MG63 (cell line): ENCODE data around the gene BPHL. TPM values are rescaled to one million over a fixed set of nuclear protein-coding genes. Genes with fewer than 3 reads are reported as not detected.
"Not testable (repeated sequence)": the region's sequence is repeated elsewhere in the genome, so short reads cannot be mapped to it uniquely, and the experiment has no call there.

Experiments
- DNase-seq: peaks from one replicate; pipeline ENCODE4 v3.0.0-alpha.2; 2020
- H3K27me3 ChIP-seq: fragments of 250-450 bp; sonication (Bioruptor Pico); 2 replicates; pipeline ENCODE4 v1.5.1; 2020; ENCODE audit warnings: mild to moderate bottlenecking, moderate library complexity
- H3K36me3 ChIP-seq: fragments of 250-450 bp; sonication (Bioruptor Pico); 2 replicates; pipeline ENCODE4 v1.5.1; 2020; ENCODE audit warnings: mild to moderate bottlenecking, moderate library complexity
- H3K4me3 ChIP-seq: fragments of 250-450 bp; sonication (Bioruptor Pico); 2 replicates; pipeline ENCODE4 v1.5.1; 2020; ENCODE audit warnings: mild to moderate bottlenecking, moderate library complexity
- H3K9me3 ChIP-seq: fragments of 250-450 bp; sonication (Bioruptor Pico); 2 replicates; pipeline ENCODE4 v1.5.1; 2020; ENCODE audit warnings: mild to moderate bottlenecking, moderate library complexity
- total RNA-seq: library from RNA; depleted of rRNA; stranded (reverse); fragments of >200 nt; shearing (Covaris generic); gene quantifications from 2 replicates; pipeline ENCODE4 v1.2.3, GENCODE V29; 2014; ENCODE audit warnings: low replicate concordance

BPHL gene
- total RNA-seq, 1 experiment from 2014 or later: 5.8 TPM

- Histone ChIP-seq H3K4me3 (no peak overlapping the region), H3K27me3 (no peaks in the 10 kb centered on the region), H3K36me3 (peaks cover 6% of the 10 kb centered on the region), H3K9me3 (no peaks in the 10 kb centered on the region)
- no peak for DNase-seq
Observed at GRCh38 chr6:3108746-3109414, 9.6 kb upstream of the BPHL start.

GRCh38 chr6:3109761-3110160 is 8.8 kb upstream of the BPHL start:
- no peaks in the 10 kb centered on the region for H3K27me3 ChIP-seq
- no peak overlapping the region for H3K4me3 ChIP-seq
- no peak for DNase-seq
- peaks cover 8% of the 10 kb centered on the region for H3K36me3 ChIP-seq
- no peaks in the 10 kb centered on the region for H3K9me3 ChIP-seq

- Histone ChIP-seq H3K4me3 (no peak overlapping the region), H3K36me3 (peaks cover 4% of the 10 kb centered on the region; the same call in 1 of the 2 replicates), H3K27me3 (no peaks in the 10 kb centered on the region), H3K9me3 (no peaks in the 10 kb centered on the region)
- DNase-seq: no peak
Observed at GRCh38 chr6:3114377-3114776, 4.1 kb upstream of the BPHL start.

- Histone ChIP-seq H3K4me3 (peak overlapping the region; percentile 92), H3K36me3 (peaks cover 3% of the 10 kb centered on the region; the same call in 1 of the 2 replicates), H3K27me3 (no peaks in the 10 kb centered on the region), H3K9me3 (no peaks in the 10 kb centered on the region)
- no peak for DNase-seq
Observed at GRCh38 chr6:3117912-3118352, 579 bp upstream of the BPHL start.

- DNase-seq: no peak
- H3K4me3 ChIP-seq: peak overlapping the region; percentile 92
- H3K9me3 ChIP-seq: no peaks in the 10 kb centered on the region
- no peaks in the 10 kb centered on the region for H3K27me3 ChIP-seq
- H3K36me3 ChIP-seq: no peaks in the 10 kb centered on the region
Observed at GRCh38 chr6:3119040-3119723, 671 bp downstream of the BPHL start.

GRCh38 chr6:3120765-3121089 is 2.2 kb downstream of the BPHL start:
- H3K27me3 ChIP-seq: no peaks in the 10 kb centered on the region
- no peak for DNase-seq

GRCh38 chr6:3122823-3123182 is 4.3 kb downstream of the BPHL start:
- Histone ChIP-seq H3K9me3 (no peaks in the 10 kb centered on the region), H3K36me3 (no peaks in the 10 kb centered on the region), H3K4me3 (no peak overlapping the region), H3K27me3 (no peaks in the 10 kb centered on the region)
- no peak for DNase-seq

More at GRCh38 chr6:3120765-3121089, 2.2 kb downstream of the BPHL start:
- Histone ChIP-seq H3K4me3 (no peak overlapping the region), H3K36me3 (no peaks in the 10 kb centered on the region), H3K9me3 (no peaks in the 10 kb centered on the region)

- Histone ChIP-seq H3K9me3 (no peaks in the 10 kb centered on the region), H3K27me3 (no peaks in the 10 kb centered on the region), H3K4me3 (no peak overlapping the region), H3K36me3 (no peaks in the 10 kb centered on the region)
- DNase-seq: no peak
Observed at GRCh38 chr6:3124667-3125066, 6.2 kb downstream of the BPHL start.

- Histone ChIP-seq H3K36me3 (no peaks in the 10 kb centered on the region), H3K4me3 (no peak overlapping the region), H3K9me3 (no peaks in the 10 kb centered on the region), H3K27me3 (no peaks in the 10 kb centered on the region)
- no peak for DNase-seq
Observed at GRCh38 chr6:3125815-3126214, 7.3 kb downstream of the BPHL start.

- no peak for DNase-seq
- H3K36me3 ChIP-seq: no peaks in the 10 kb centered on the region
- no peaks in the 10 kb centered on the region for H3K9me3 ChIP-seq
- no peak overlapping the region for H3K4me3 ChIP-seq
- no peaks in the 10 kb centered on the region for H3K27me3 ChIP-seq
Observed at GRCh38 chr6:3128356-3129108, 10.0 kb downstream of the BPHL start.

GRCh38 chr6:3131695-3132094 is 13.2 kb downstream of the BPHL start:
- H3K27me3 ChIP-seq: no peaks in the 10 kb centered on the region
- H3K9me3 ChIP-seq: no peaks in the 10 kb centered on the region
- no peak for DNase-seq
- no peak overlapping the region for H3K4me3 ChIP-seq
- no peaks in the 10 kb centered on the region for H3K36me3 ChIP-seq

- no peak for DNase-seq
- peaks cover 3% of the 10 kb centered on the region; the same call in 1 of the 2 replicates for H3K36me3 ChIP-seq
- no peaks in the 10 kb centered on the region for H3K9me3 ChIP-seq
- no peaks in the 10 kb centered on the region for H3K27me3 ChIP-seq
- H3K4me3 ChIP-seq: no peak overlapping the region
Observed at GRCh38 chr6:3133515-3133914, 15.0 kb downstream of the BPHL start.

- Histone ChIP-seq H3K27me3 (no peaks in the 10 kb centered on the region), H3K4me3 (no peak overlapping the region), H3K9me3 (no peaks in the 10 kb centered on the region), H3K36me3 (peaks cover 3% of the 10 kb centered on the region; the same call in 1 of the 2 replicates)
- no peak for DNase-seq
Observed at GRCh38 chr6:3135668-3136291, 17.3 kb downstream of the BPHL start.

- Histone ChIP-seq H3K27me3 (no peaks in the 10 kb centered on the region), H3K9me3 (no peaks in the 10 kb centered on the region), H3K4me3 (no peak overlapping the region), H3K36me3 (peaks cover 3% of the 10 kb centered on the region; the same call in 1 of the 2 replicates)
- no peak for DNase-seq
Observed at GRCh38 chr6:3136292-3137011, 17.9 kb downstream of the BPHL start.

GRCh38 chr6:3137057-3137777 is 18.7 kb downstream of the BPHL start:
- no peak for DNase-seq

GRCh38 chr6:3137873-3138272 is 19.4 kb downstream of the BPHL start:
- H3K36me3 ChIP-seq, H3K27me3 ChIP-seq, DNase-seq, H3K9me3 ChIP-seq, H3K4me3 ChIP-seq: not testable (repeated sequence)

More at GRCh38 chr6:3137057-3137777, 18.7 kb downstream of the BPHL start:
- H3K36me3 ChIP-seq: peaks cover 3% of the 10 kb centered on the region; the same call in 1 of the 2 replicates
- no peak overlapping the region for H3K4me3 ChIP-seq
- H3K27me3 ChIP-seq: no peaks in the 10 kb centered on the region
- H3K9me3 ChIP-seq: no peaks in the 10 kb centered on the region
